ENCODE measurements around the gene TENM4.
A peak's percentile ranks its signal among the peaks of the same experiment; 100 is the strongest.

The TENM4 gene

GRCh38 chr11:79287952-79288351 is 152.9 kb downstream of the TENM4 start:
- TF ChIP-seq POLR2A (IDR thresholded peaks at IDR 0.05; ENCODE audit: low read depth, low read length) = no peak
- DNase-seq (ENCODE audit: insufficient read length, low spot score) = no peak
- FAIRE-seq = no peak

- FAIRE-seq = no peak
- no peak for TF ChIP-seq POLR2A (IDR thresholded peaks at IDR 0.05; ENCODE audit: low read depth, low read length)
- no peak for DNase-seq (ENCODE audit: insufficient read length, low spot score)
These were observed 155.1 kb downstream of the TENM4 start for GRCh38 chr11:79285756-79286155.

- DNase-seq (ENCODE audit: insufficient read length, low spot score) (no peak), FAIRE-seq (no peak)
- TF ChIP-seq POLR2A (IDR thresholded peaks at IDR 0.05; ENCODE audit: low read depth, low read length) = no peak
These were observed 164.0 kb downstream of the TENM4 start for GRCh38 chr11:79276736-79277325.

- no peak for TF ChIP-seq POLR2A (IDR thresholded peaks at IDR 0.05; ENCODE audit: low read depth, low read length)
- FAIRE-seq (no peak), DNase-seq (ENCODE audit: insufficient read length, low spot score) (no peak)
These were observed 166.0 kb downstream of the TENM4 start for GRCh38 chr11:79274636-79275331.

GRCh38 chr11:79273781-79274180 is 167.0 kb downstream of the TENM4 start:
- DNase-seq (ENCODE audit: insufficient read length, low spot score) = no peak
- no peak for TF ChIP-seq POLR2A (IDR thresholded peaks at IDR 0.05; ENCODE audit: low read depth, low read length)
- FAIRE-seq = no peak

- DNase-seq (ENCODE audit: insufficient read length, low spot score) (no peak), FAIRE-seq (no peak)
- no peak for TF ChIP-seq POLR2A (IDR thresholded peaks at IDR 0.05; ENCODE audit: low read depth, low read length)
These were observed 171.1 kb downstream of the TENM4 start for GRCh38 chr11:79269611-79270307.

- DNase-seq (ENCODE audit: insufficient read length, low spot score) (no peak), FAIRE-seq (no peak)
- TF ChIP-seq POLR2A (IDR thresholded peaks at IDR 0.05; ENCODE audit: low read depth, low read length) = no peak
These were observed 174.4 kb downstream of the TENM4 start for GRCh38 chr11:79266396-79266795.

GRCh38 chr11:79265756-79266322 is 175.0 kb downstream of the TENM4 start:
- FAIRE-seq (peak; percentile 6), DNase-seq (ENCODE audit: insufficient read length, low spot score) (no peak)
- no peak for TF ChIP-seq POLR2A (IDR thresholded peaks at IDR 0.05; ENCODE audit: low read depth, low read length)

- DNase-seq (ENCODE audit: insufficient read length, low spot score) (no peak), FAIRE-seq (no peak)
- no peak for TF ChIP-seq POLR2A (IDR thresholded peaks at IDR 0.05; ENCODE audit: low read depth, low read length)
These were observed 176.5 kb downstream of the TENM4 start for GRCh38 chr11:79264284-79264683.

- no peak for FAIRE-seq
These were observed 177.8 kb downstream of the TENM4 start for GRCh38 chr11:79263001-79263400.

GRCh38 chr11:79262221-79262620 is 178.6 kb downstream of the TENM4 start:
- FAIRE-seq = no peak
- TF ChIP-seq POLR2A (IDR thresholded peaks at IDR 0.05; ENCODE audit: low read depth, low read length) = no peak
- DNase-seq (ENCODE audit: insufficient read length, low spot score) = no peak

More at GRCh38 chr11:79263001-79263400, 177.8 kb downstream of the TENM4 start:
- no peak for DNase-seq (ENCODE audit: insufficient read length, low spot score)
- no peak for TF ChIP-seq POLR2A (IDR thresholded peaks at IDR 0.05; ENCODE audit: low read depth, low read length)

- FAIRE-seq = no peak
- DNase-seq (ENCODE audit: insufficient read length, low spot score) = no peak
- TF ChIP-seq POLR2A (IDR thresholded peaks at IDR 0.05; ENCODE audit: low read depth, low read length) = no peak
These were observed 179.1 kb downstream of the TENM4 start for GRCh38 chr11:79261684-79262083.

GRCh38 chr11:79259800-79260199 is 181.0 kb downstream of the TENM4 start:
- FAIRE-seq (no peak), DNase-seq (ENCODE audit: insufficient read length, low spot score) (no peak)
- TF ChIP-seq POLR2A (IDR thresholded peaks at IDR 0.05; ENCODE audit: low read depth, low read length) = no peak

GRCh38 chr11:79258576-79258975 is 182.3 kb downstream of the TENM4 start:
- DNase-seq (ENCODE audit: insufficient read length, low spot score) (no peak), FAIRE-seq (no peak)

More at GRCh38 chr11:79258576-79258975, 182.3 kb downstream of the TENM4 start:
- no peak for TF ChIP-seq POLR2A (IDR thresholded peaks at IDR 0.05; ENCODE audit: low read depth, low read length)

Data from H54 (cell line).